SU-DHL-6 (cell line): ENCODE results near the gene SAP25.

Experiments
- H2AFZ ChIP-seq: fragments of 200-600 bp; sonication (generic); 2 replicates; pipeline ENCODE4 v1.6.1; 2014; ENCODE audit warnings: low read depth, mild to moderate bottlenecking, moderate library complexity, mixed read lengths, antibody characterized with exemption, low read length; ENCODE audit not compliant: severe bottlenecking
- H3F3A ChIP-seq: fragments of 200-600 bp; shearing (Covaris generic); 2 replicates; pipeline ENCODE4 v1.6.0; 2016; ENCODE audit warnings: antibody characterized with exemption, mild to moderate bottlenecking; ENCODE audit not compliant: insufficient read depth
- H3K27ac ChIP-seq: fragments of 200-600 bp; sonication (generic); 2 replicates; pipeline ENCODE4 v1.5.1; 2016; ENCODE audit warnings: low read depth, mild to moderate bottlenecking, low read length, moderate library complexity, mixed read lengths
- H3K27me3 ChIP-seq: fragments of 200-600 bp; sonication (generic), shearing (Covaris generic); 2 replicates; pipeline ENCODE4 v1.6.0; 2014; ENCODE audit warnings: mild to moderate bottlenecking, low read length
- H3K36me3 ChIP-seq: fragments of 200-600 bp; sonication (generic); 2 replicates; pipeline ENCODE4 v1.6.1; 2014; ENCODE audit warnings: mild to moderate bottlenecking, low read length, mixed read lengths
- H3K4me2 ChIP-seq: fragments of 300-600, 200-600 bp; shearing (Covaris generic), sonication (generic); 2 replicates; pipeline ENCODE4 v1.6.0; 2014; ENCODE audit warnings: low read length, low read depth, mild to moderate bottlenecking; ENCODE audit not compliant: poor library complexity, severe bottlenecking
- H3K4me3 ChIP-seq: fragments of 200-600 bp; sonication (generic); 2 replicates; pipeline ENCODE4 v1.5.1; 2014; ENCODE audit warnings: antibody characterized with exemption, low read length, mild to moderate bottlenecking, mixed read lengths; ENCODE audit not compliant: insufficient read depth, poor library complexity, severe bottlenecking
- H3K79me2 ChIP-seq: fragments of 200-600 bp; sonication (generic); 2 replicates; pipeline ENCODE4 v1.6.1; 2014; ENCODE audit warnings: mild to moderate bottlenecking, low read length, moderate library complexity; ENCODE audit not compliant: insufficient read depth
- H3K9ac ChIP-seq: fragments of 200-600 bp; sonication (generic); 2 replicates; pipeline ENCODE4 v1.7.0; 2014; ENCODE audit warnings: mild to moderate bottlenecking, low read length
- H3K9me2 ChIP-seq: fragments of 200-600 bp; sonication (generic); replicated peaks from 2 replicates; pipeline ENCODE4 v1.6.1; 2014; ENCODE audit warnings: low read length; ENCODE audit not compliant: insufficient read depth
- H3K9me3 ChIP-seq: fragments of 200-600 bp; sonication (generic); 2 replicates; pipeline ENCODE4 v1.6.1; 2014; ENCODE audit warnings: low read length, mixed read lengths; ENCODE audit not compliant: insufficient read depth
- H4K20me1 ChIP-seq: fragments of 200-600 bp; sonication (generic); 2 replicates; pipeline ENCODE4 v1.6.1; 2014; ENCODE audit warnings: low read depth, mild to moderate bottlenecking, antibody characterized with exemption, low read length, moderate library complexity, mixed read lengths
- EZH2phosphoT487 ChIP-seq: fragments of 200-600 bp; sonication (generic), shearing (Covaris generic); conservative IDR thresholded peaks from 2 replicates; pipeline ENCODE4 v1.6.1; 2018; ENCODE audit warnings: mild to moderate bottlenecking, antibody characterized with exemption, low read length, moderate library complexity, mixed read lengths
- TF ChIP-seq, protein P1 (sequence below): fragments of 200-600 bp; sonication (generic); IDR thresholded peaks from one replicate; pipeline ENCODE4 v1.5.1; 2017; ENCODE audit warnings: antibody characterized with exemption, mild to moderate bottlenecking, low read length, moderate library complexity; ENCODE audit not compliant: insufficient read depth, poor library complexity, severe bottlenecking

Gene SAP25

DNA sequence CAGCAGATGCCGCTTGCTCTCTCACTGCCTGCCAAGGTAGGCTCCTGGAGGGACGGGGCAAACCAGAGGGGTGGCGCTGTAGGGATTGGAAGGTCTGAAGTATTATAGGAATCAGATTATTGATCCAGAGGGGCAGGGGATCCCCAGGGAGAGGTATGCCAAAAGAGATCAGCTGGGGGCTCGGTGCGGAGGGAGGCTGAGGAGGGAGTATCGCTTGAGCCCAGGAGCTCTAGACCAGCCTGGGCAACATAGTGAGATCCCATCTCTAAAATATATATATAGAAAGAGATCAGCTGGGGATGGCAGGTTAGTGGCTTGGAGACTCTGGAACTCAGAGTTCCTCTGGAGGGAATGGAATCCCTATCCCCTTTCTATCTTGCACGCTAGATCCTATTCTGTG, 21.5 kb upstream of the SAP25 start:
- no peak for TF ChIP-seq EZH2phosphoT487
- TF ChIP-seq, protein P1, sequence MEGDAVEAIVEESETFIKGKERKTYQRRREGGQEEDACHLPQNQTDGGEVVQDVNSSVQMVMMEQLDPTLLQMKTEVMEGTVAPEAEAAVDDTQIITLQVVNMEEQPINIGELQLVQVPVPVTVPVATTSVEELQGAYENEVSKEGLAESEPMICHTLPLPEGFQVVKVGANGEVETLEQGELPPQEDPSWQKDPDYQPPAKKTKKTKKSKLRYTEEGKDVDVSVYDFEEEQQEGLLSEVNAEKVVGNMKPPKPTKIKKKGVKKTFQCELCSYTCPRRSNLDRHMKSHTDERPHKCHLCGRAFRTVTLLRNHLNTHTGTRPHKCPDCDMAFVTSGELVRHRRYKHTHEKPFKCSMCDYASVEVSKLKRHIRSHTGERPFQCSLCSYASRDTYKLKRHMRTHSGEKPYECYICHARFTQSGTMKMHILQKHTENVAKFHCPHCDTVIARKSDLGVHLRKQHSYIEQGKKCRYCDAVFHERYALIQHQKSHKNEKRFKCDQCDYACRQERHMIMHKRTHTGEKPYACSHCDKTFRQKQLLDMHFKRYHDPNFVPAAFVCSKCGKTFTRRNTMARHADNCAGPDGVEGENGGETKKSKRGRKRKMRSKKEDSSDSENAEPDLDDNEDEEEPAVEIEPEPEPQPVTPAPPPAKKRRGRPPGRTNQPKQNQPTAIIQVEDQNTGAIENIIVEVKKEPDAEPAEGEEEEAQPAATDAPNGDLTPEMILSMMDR: no peak
- Histone ChIP-seq H3K79me2 (no peaks in the 10 kb centered on the region), H3K27me3 (no peaks in the 10 kb centered on the region), H3K9me2 (no peaks in the 10 kb centered on the region), H3F3A (no peaks in the 10 kb centered on the region), H3K4me3 (no peak overlapping the region), H4K20me1 (no peaks in the 10 kb centered on the region), H3K36me3 (no peaks in the 10 kb centered on the region), H3K9me3 (no peaks in the 10 kb centered on the region), H3K27ac (no peak overlapping the region), H2AFZ (no peak overlapping the region), H3K9ac (no peak overlapping the region), H3K4me2 (no peak overlapping the region)

DNA sequence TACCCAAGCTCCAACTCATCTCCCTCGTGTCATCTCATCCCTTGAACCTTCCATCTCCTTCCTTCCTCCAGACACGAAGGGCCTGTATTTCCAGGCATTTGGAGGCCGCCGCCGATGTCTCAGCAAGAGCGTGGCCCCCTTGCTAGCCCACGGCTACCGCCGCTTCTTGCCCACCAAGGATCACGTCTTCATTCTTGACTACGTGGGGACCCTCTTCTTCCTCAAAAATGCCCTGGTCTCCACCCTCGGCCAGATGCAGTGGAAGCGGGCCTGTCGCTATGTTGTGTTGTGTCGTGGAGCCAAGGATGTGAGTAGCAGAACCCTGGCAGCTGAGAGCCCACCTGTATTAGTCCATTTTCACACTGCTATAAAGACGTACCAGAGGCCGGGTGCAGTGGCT, 17.9 kb upstream of the SAP25 start:
- H3K36me3 ChIP-seq: no peaks in the 10 kb centered on the region
- H3K79me2 ChIP-seq: no peaks in the 10 kb centered on the region
- TF ChIP-seq, protein P1: no peak
- no peak for TF ChIP-seq EZH2phosphoT487
- H3K9ac ChIP-seq: no peak overlapping the region
- H3K27ac ChIP-seq: no peak overlapping the region
- no peak overlapping the region for H2AFZ ChIP-seq
- no peaks in the 10 kb centered on the region for H4K20me1 ChIP-seq
- no peaks in the 10 kb centered on the region for H3K27me3 ChIP-seq
- no peaks in the 10 kb centered on the region for H3K9me2 ChIP-seq
- no peak overlapping the region for H3K4me2 ChIP-seq
- H3F3A ChIP-seq: no peaks in the 10 kb centered on the region
- H3K9me3 ChIP-seq: no peaks in the 10 kb centered on the region
- no peak overlapping the region for H3K4me3 ChIP-seq

DNA sequence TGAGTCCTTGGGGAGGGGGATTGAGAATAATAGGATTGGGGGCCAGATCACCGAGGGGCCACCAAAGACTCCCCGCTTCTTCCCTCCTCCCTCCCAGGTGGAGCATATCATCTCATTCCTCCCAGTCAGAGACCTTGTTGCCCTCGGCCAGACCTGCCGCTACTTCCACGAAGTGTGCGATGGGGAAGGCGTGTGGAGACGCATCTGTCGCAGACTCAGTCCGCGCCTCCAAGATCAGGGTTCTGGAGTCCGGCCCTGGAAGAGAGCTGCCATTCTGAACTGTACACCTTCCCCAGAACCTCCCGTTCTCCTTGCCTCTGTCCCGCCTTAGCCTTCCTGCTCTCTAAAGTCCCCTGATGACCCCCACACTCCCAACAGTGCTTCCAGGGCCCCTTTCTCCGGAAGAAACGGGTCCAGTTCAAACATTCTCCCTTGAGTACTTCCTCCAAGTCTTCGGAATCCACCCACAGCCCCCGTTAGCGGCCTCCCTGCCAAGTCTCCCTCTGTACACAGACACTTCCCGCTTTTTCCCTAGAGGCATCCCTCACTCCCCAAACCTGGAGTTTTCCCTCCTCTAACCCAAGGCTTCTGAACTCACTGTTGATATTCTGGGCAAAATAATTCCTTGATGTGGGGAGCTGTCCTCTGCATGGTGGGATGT, 16.5 kb upstream of the SAP25 start:
- TF ChIP-seq EZH2phosphoT487: no peak
- TF ChIP-seq, protein P1: no peak
- Histone ChIP-seq H3K9ac (no peak overlapping the region), H3K27me3 (no peaks in the 10 kb centered on the region), H3K27ac (no peak overlapping the region), H3K9me2 (no peaks in the 10 kb centered on the region), H3K4me3 (no peak overlapping the region), H2AFZ (no peak overlapping the region), H4K20me1 (no peaks in the 10 kb centered on the region), H3K79me2 (peaks cover 4% of the 10 kb centered on the region), H3K36me3 (no peaks in the 10 kb centered on the region), H3K4me2 (no peak overlapping the region), H3K9me3 (no peaks in the 10 kb centered on the region), H3F3A (no peaks in the 10 kb centered on the region)
